HepG2 (cell line): ENCODE measurements around the gene DEFB124. TPM values are rescaled to one million over a fixed set of nuclear protein-coding genes. Genes with fewer than 3 reads are reported as not detected.

Experiments used
- ATAC-seq: fragments of 200-7000 bp; cut with Tn5 transposase; 3 replicates; pipeline ENCODE4 v1.9.1; 2020; ENCODE audit warnings: mild to moderate bottlenecking, moderate library complexity
- BruUV-seq: library from RNA; stranded (reverse); fragments of 400-500 nt; replicated peaks from 2 replicates; lab custom pipeline; 2021; lab: Mats Ljungman, UMichigan
- CTCF ChIA-PET: fragments of 300-600 bp; formaldehyde crosslinking; extraction: SDS; loops from one replicate; lab custom pipeline; 2021; ENCODE audit warnings: low total read pairs, inconsistent platforms, low intra/inter-chr PET ratio; lab: Yijun Ruan, JAX
- POLR2A ChIA-PET: fragments of 350-600 bp; sonication (Branson Sonifier 250); formaldehyde crosslinking; loops from one replicate; lab custom pipeline; 2020; ENCODE audit warnings: antibody characterized with exemption, inconsistent platforms; lab: Yijun Ruan, JAX
- DNase-seq: peaks from one replicate; pipeline ENCODE4 v3.0.0-alpha.2; 2015; ENCODE audit warnings: low spot score
- FAIRE-seq: peaks from 3 replicates; lab custom pipeline; 2011; peaks lifted over from hg19 to GRCh38; lab: Jason Lieb, UNC
- H2AFZ ChIP-seq: one replicate; pipeline ENCODE4 v1.6.1; 2011; ENCODE audit warnings: low read length, inconsistent platforms
- H3K27ac ChIP-seq: fragments of 300-600 bp; 3 replicates; pipeline ENCODE4 v1.8.0; 2011; ENCODE audit warnings: mixed run types, mild to moderate bottlenecking, mixed read lengths, low read length, inconsistent platforms; ENCODE audit not compliant: insufficient read depth; ENCODE audit errors: extremely low read length
- H3K27me3 ChIP-seq, 2 experiments: fragments of 200-600 bp in 1 of 2; 2 replicates in 1 of 2; 3 replicates in 1 of 2; pipeline versions ENCODE4 v1.6.0 to v1.8.0; 2011; ENCODE audit warnings: low read length in 2 of 2, mild to moderate bottlenecking in 2 of 2, moderate library complexity in 2 of 2, inconsistent platforms in 1 of 2; ENCODE audit not compliant: insufficient read depth in 2 of 2, control insufficient read depth in 1 of 2
- H3K36me3 ChIP-seq, 2 experiments: fragments of 200-600 bp in 1 of 2; replicated peaks in 1 of 2; 2 replicates in 1 of 2; 3 replicates in 1 of 2; pipeline versions ENCODE4 v1.5.1 to v1.8.0; 2011; ENCODE audit warnings: low read length in 2 of 2, inconsistent platforms in 1 of 2; ENCODE audit not compliant: insufficient read depth in 2 of 2, control insufficient read depth in 1 of 2
- H3K4me1 ChIP-seq: 2 replicates; pipeline ENCODE4 v1.5.1; 2012; ENCODE audit warnings: low read length, inconsistent platforms; ENCODE audit not compliant: insufficient read depth
- H3K4me2 ChIP-seq: 2 replicates; pipeline ENCODE4 v1.6.0; 2011; ENCODE audit warnings: low read depth, low read length, inconsistent platforms
- H3K4me3 ChIP-seq, 3 experiments: fragments of 200-600 bp in 1 of 3; sonication (generic), shearing (Covaris generic) in 1 of 3; replicated peaks in 1 of 3; 2 replicates each; pipeline ENCODE4 v1.5.1; 2011 to 2016; ENCODE audit warnings: low read length in 3 of 3, inconsistent platforms in 2 of 3, low read depth in 2 of 3, mild to moderate bottlenecking in 2 of 3, control low read depth in 1 of 3, mixed read lengths in 1 of 3; ENCODE audit not compliant: insufficient read depth in 1 of 3
- H3K79me2 ChIP-seq: one replicate; pipeline ENCODE4 v1.6.1; 2011; ENCODE audit warnings: low read length, inconsistent platforms; ENCODE audit not compliant: insufficient read depth
- H3K9ac ChIP-seq: 2 replicates; pipeline ENCODE4 v1.6.0; 2011; ENCODE audit warnings: mild to moderate bottlenecking, low read depth, low read length, inconsistent platforms; ENCODE audit not compliant: insufficient read depth
- H3K9me3 ChIP-seq: 2 replicates; pipeline ENCODE4 v1.5.1; 2012; ENCODE audit warnings: mild to moderate bottlenecking, low read length
- H4K20me1 ChIP-seq: 2 replicates; pipeline ENCODE4 v1.6.0; 2011; ENCODE audit warnings: inconsistent platforms, mild to moderate bottlenecking, low read length, moderate library complexity; ENCODE audit not compliant: insufficient read depth
- ASH2L ChIP-seq: fragments of 300-600, 200-600 bp; sonication (generic); IDR thresholded peaks from 2 replicates; pipeline ENCODE4 v1.7.0; 2017; ENCODE audit warnings: low read depth, mild to moderate bottlenecking, moderate library complexity, mixed read lengths, low read length; ENCODE audit not compliant: insufficient read length
- CAMTA2 ChIP-seq: sonication (generic); formaldehyde crosslinking; IDR thresholded peaks from 2 replicates; pipeline ENCODE4 v1.4.0; 2020; ENCODE audit warnings: mild to moderate bottlenecking, missing genetic modification reagents, borderline replicate concordance
- DBP ChIP-seq: sonication (generic); formaldehyde crosslinking; IDR thresholded peaks from 2 replicates; pipeline ENCODE4 v1.4.0; 2020; ENCODE audit warnings: missing genetic modification reagents; ENCODE audit errors: not compliant biosample characterization
- HNF4G ChIP-seq, 2 experiments: sonication (generic) in 1 of 2; formaldehyde crosslinking in 1 of 2; IDR thresholded peaks; 2 replicates each; pipeline versions ENCODE4 v1.4.0 to v1.6.1; 2011 to 2020; ENCODE audit warnings: borderline replicate concordance in 2 of 2, low read depth in 2 of 2, mild to moderate bottlenecking in 2 of 2, low read length in 1 of 2, missing genetic modification reagents in 1 of 2, moderate library complexity in 1 of 2
- KDM2A ChIP-seq: sonication (generic); formaldehyde crosslinking; IDR thresholded peaks from 2 replicates; pipeline ENCODE4 v1.4.0; 2020; ENCODE audit warnings: low read depth, missing genetic modification reagents, borderline replicate concordance
- MAF1 ChIP-seq: sonication (generic); formaldehyde crosslinking; IDR thresholded peaks from 2 replicates; pipeline ENCODE4 v1.5.0; 2020; ENCODE audit warnings: missing genetic modification reagents, borderline replicate concordance
- MAFK ChIP-seq, 2 experiments: IDR thresholded peaks in 1 of 2; conservative IDR thresholded peaks in 1 of 2; 2 replicates each; pipeline ENCODE4 v1.6.1; 2011; ENCODE audit warnings: improper control_type of control experiment in 2 of 2, low read length in 2 of 2
- ONECUT2 ChIP-seq: sonication (generic); formaldehyde crosslinking; IDR thresholded peaks from 2 replicates; pipeline ENCODE4 v1.4.0; 2020; ENCODE audit warnings: missing genetic modification reagents
- ZNF263 ChIP-seq: sonication (generic); formaldehyde crosslinking; IDR thresholded peaks from 2 replicates; pipeline ENCODE4 v1.4.0; 2020; ENCODE audit warnings: missing genetic modification reagents
- ZNF326 ChIP-seq: sonication (generic); formaldehyde crosslinking; IDR thresholded peaks from 2 replicates; pipeline ENCODE4 v1.4.0; 2020; ENCODE audit warnings: missing genetic modification reagents, borderline replicate concordance
- ZNF34 ChIP-seq: sonication (generic); formaldehyde crosslinking; IDR thresholded peaks from 2 replicates; pipeline ENCODE4 v1.4.0; 2020; ENCODE audit warnings: mild to moderate bottlenecking, missing genetic modification reagents, borderline replicate concordance
- ZNF737 ChIP-seq: sonication (generic); formaldehyde crosslinking; IDR thresholded peaks from 2 replicates; pipeline ENCODE4 v1.5.0; 2020; ENCODE audit warnings: missing genetic modification reagents, mild to moderate bottlenecking, borderline replicate concordance
- WGBS: methylation state at CpG from one replicate; pipeline ENCODE4 v1.1.6; 2017; ENCODE audit warnings: low lambda C conversion rate; 5-methylcytosine and 5-hydroxymethylcytosine counted together
- in situ Hi-C: cut with HindIII; loops from 2 replicates; pipeline ENCODE4 v1.10.0; 2017; ENCODE audit warnings: low pct_unique_long_range_greater_than_20kb; ENCODE audit not compliant: extremely low pct_ligation_motif_present
- intact Hi-C: fragments of 100-400 bp; cut with micrococcal nuclease; formaldehyde crosslinking; loops from one replicate; pipeline ENCODE4 v1.10.0; 2022; ENCODE audit not compliant: unreplicated experiment
- polyA plus RNA-seq, 8 experiments: library from polyadenylated mRNA; depleted of rRNA in 3 of 8; stranded (reverse) in 7 of 8; unstranded in 1 of 8; fragments of >200 nt; fragmentation: Illumina TruSeq in 4 of 8; extraction: Trizol in 4 of 8; gene quantifications; 2 replicates each; pipeline versions ENCODE4 v1.2.1 to v1.2.3, GENCODE V29; 2011 to 2016; ENCODE audit warnings: low read depth in 4 of 8, missing spikeins in 1 of 8, mixed read lengths in 1 of 8; ENCODE audit not compliant: insufficient read depth in 1 of 8
- total RNA-seq, 5 experiments: library from RNA; depleted of rRNA; stranded (reverse); fragments of >200 nt; fragmentation: Illumina TruSeq; extraction: Trizol; gene quantifications; 2 replicates each; pipeline ENCODE4 v1.2.3, GENCODE V29; 2016; ENCODE audit warnings: low read depth in 1 of 5
- TF ChIP-seq, protein P1 (sequence below): sonication (generic); formaldehyde crosslinking; IDR thresholded peaks from 2 replicates; pipeline ENCODE4 v1.4.0; 2020; ENCODE audit warnings: missing genetic modification reagents, borderline replicate concordance

Gene DEFB124
- total and polyA plus RNA-seq, 2 of the 13 experiments (the other 11 are each of a cell fraction or from before 2014, with no cell fraction given), result not detected

DNA sequence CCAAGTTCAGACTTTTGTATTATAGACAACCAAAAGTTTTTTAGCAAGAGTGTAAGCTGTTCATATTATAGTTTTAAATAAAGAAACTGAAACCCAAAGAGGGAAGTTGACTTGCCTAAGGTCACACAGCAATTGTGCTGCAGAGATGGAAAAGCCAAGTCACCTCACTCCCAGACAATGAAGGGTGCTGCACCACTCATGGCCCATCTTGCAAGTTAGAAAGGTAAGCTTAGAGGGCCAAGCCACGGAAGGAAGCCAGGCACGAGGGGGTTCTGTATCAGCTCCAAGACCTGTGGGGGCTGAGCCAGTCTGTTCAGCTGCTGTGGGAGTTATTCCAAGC lies 860 bp downstream of the DEFB124 start:
- no peaks in the 10 kb centered on the region for H3K9me3 ChIP-seq
- in situ Hi-C loops, result loop anchor here (10.0 kb wide), 1 partner anchor 61 kb away; no protein-coding TSS in a partner anchor
- H2AFZ ChIP-seq, result no peak overlapping the region
- DNase-seq, result no peak
- CTCF ChIA-PET, result no interaction called here
- intact Hi-C loops, result no loop called here
- H3K9ac ChIP-seq, result no peak overlapping the region
- BruUV-seq, result no TSS peak
- H3K27me3 ChIP-seq, result peaks cover 7 to 49% of the 10 kb centered on the region in 2 experiments; a peak in 3 of 5 replicates
- H4K20me1 ChIP-seq, result no peaks in the 10 kb centered on the region
- WGBS, result 8% methylated on average over 2 of the region's 2 CpGs
- H3K4me3 ChIP-seq, result no peak overlapping the region
- TF ChIP-seq HNF4G (IDR thresholded peaks at IDR 0.05; ENCODE audit: borderline replicate concordance, low read depth, low read length), result no peak
- no peak for TF ChIP-seq HNF4G (CRISPR knock-in tag; IDR thresholded peaks at IDR 0.05; ENCODE audit: borderline replicate concordance, low read depth)
- TF ChIP-seq ZNF263, result no peak
- TF ChIP-seq, all 625 proteins: peak for 0
- no peaks in the 10 kb centered on the region for H3K79me2 ChIP-seq
- H3K27ac ChIP-seq, result no peak overlapping the region
- no peaks in the 10 kb centered on the region for H3K36me3 ChIP-seq
- ATAC-seq, result no peak
- POLR2A ChIA-PET, result no interaction called here
- FAIRE-seq, result no peak
- H3K4me1 ChIP-seq, result no peaks in the 10 kb centered on the region
- H3K4me2 ChIP-seq, result no peak overlapping the region

GRCh38 chr20:31473331-31474096 lies 1.4 kb downstream of the DEFB124 start:
- FAIRE-seq (no peak), ATAC-seq (no peak), DNase-seq (no peak)
- in situ Hi-C loops (loop anchor here (10.0 kb wide), 1 partner anchor 61 kb away; no protein-coding TSS in a partner anchor), intact Hi-C loops (no loop called here)
- TF ChIP-seq CAMTA2 (CRISPR knock-in tag) (no peak), KDM2A (CRISPR knock-in tag) (no peak), ZNF737 (no peak), DBP (no peak), ZNF326 (CRISPR knock-in tag) (no peak), ASH2L (no peak), MAF1 (no peak), ONECUT2 (CRISPR knock-in tag) (no peak), MAFK (conservative IDR thresholded peaks at IDR 0.05 in 1 of 2, IDR thresholded peaks at IDR 0.05 in 1 of 2; ENCODE audit: low read length in 2 of 2) (no peak), ZNF34 (no peak)
- TF ChIP-seq, protein P1, sequence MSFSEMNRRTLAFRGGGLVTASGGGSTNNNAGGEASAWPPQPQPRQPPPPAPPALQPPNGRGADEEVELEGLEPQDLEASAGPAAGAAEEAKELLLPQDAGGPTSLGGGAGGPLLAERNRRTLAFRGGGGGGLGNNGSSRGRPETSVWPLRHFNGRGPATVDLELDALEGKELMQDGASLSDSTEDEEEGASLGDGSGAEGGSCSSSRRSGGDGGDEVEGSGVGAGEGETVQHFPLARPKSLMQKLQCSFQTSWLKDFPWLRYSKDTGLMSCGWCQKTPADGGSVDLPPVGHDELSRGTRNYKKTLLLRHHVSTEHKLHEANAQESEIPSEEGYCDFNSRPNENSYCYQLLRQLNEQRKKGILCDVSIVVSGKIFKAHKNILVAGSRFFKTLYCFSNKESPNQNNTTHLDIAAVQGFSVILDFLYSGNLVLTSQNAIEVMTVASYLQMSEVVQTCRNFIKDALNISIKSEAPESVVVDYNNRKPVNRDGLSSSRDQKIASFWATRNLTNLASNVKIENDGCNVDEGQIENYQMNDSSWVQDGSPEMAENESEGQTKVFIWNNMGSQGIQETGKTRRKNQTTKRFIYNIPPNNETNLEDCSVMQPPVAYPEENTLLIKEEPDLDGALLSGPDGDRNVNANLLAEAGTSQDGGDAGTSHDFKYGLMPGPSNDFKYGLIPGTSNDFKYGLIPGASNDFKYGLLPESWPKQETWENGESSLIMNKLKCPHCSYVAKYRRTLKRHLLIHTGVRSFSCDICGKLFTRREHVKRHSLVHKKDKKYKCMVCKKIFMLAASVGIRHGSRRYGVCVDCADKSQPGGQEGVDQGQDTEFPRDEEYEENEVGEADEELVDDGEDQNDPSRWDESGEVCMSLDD, result no peak
- Histone ChIP-seq H3K27me3 (peaks cover 7 to 48% of the 10 kb centered on the region in 2 experiments; a peak in 3 of 5 replicates), H4K20me1 (no peaks in the 10 kb centered on the region), H3K4me3 (no peak overlapping the region), H3K79me2 (no peaks in the 10 kb centered on the region), H3K9me3 (no peaks in the 10 kb centered on the region), H2AFZ (no peak overlapping the region), H3K4me1 (no peaks in the 10 kb centered on the region), H3K9ac (no peak overlapping the region), H3K36me3 (no peaks in the 10 kb centered on the region), H3K27ac (no peak overlapping the region), H3K4me2 (no peak overlapping the region)
- no TSS peak for BruUV-seq
- WGBS, result 34% methylated on average over 5 of the region's 5 CpGs
- ChIA-PET POLR2A (no interaction called here), CTCF (no interaction called here)
